ENCODE data around the gene NPB.
A peak's percentile ranks its signal among the peaks of the same experiment; 100 is the strongest.

The NPB gene

DNA sequence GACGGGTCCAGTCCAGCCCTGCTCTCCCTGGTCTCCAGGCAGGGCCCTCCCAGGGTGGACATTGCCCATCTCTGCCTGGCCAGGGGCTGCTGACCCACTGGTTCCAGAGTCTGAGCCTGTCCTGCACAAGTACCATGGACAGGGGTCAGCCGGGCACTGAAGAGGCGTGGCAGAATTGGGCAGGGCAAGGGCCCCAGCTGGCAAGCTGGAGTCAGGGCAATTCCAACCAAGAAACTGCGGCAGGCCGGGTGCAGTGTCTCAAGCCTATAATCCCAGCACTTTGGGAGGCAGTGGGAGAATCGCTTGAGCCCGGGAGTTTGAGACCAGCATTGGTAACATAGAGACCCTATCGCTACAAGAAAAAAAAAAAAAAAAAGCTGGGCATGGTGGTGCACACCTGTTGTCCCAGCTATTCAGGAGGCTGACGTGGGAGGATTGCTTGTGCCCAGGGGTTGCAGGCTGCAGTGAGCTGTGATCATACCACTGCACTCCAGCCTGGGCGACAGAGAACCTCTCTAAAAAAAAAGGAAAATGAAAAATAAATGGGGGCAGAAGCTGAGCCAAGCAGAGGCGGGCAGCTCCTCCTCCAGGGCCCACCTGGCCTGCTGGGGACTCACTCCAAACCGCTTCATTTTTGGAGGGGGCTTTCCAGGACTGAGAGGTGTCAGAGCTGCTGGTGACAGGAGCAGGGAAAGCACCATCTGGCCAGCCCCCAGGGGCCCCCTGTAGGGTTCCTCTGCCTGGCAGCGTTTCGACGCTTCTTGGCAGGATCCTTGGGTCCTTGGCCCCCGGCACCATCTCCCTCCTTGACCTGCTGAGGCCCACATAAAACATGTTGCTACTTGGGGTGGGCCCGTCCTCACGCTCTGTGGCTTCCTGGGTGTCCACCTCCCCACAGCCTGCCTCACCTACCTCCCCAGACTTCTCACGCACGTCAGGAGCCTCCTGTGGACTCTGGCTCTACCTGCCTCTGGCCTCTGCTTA lies 28.4 kb downstream of the NPB start (continued):
- TF ChIP-seq BCL11B (tag by site-specific recombination; IDR thresholded peaks at IDR 0.05; ENCODE audit: low read depth) = no peak
- TF ChIP-seq ZBTB1 (tag by site-specific recombination; IDR thresholded peaks at IDR 0.05) = no peak
- TF ChIP-seq ZNF354C (tag by site-specific recombination; IDR thresholded peaks at IDR 0.05; ENCODE audit: borderline replicate concordance, low read depth) = no peak
- TF ChIP-seq ZNF561 (tag by site-specific recombination; IDR thresholded peaks at IDR 0.05; ENCODE audit: borderline replicate concordance) = no peak
- TF ChIP-seq ZNF16 (tag by site-specific recombination; IDR thresholded peaks at IDR 0.05; ENCODE audit: low read depth) = no peak
- TF ChIP-seq GLIS1 (tag by site-specific recombination; IDR thresholded peaks at IDR 0.05) = peak; percentile 96
- TF ChIP-seq ZNF404 (tag by site-specific recombination; IDR thresholded peaks at IDR 0.05) = no peak
- TF ChIP-seq ZIC2 (tag by site-specific recombination; IDR thresholded peaks at IDR 0.05) = peak; percentile 72
- no peak for TF ChIP-seq ZNF223 (tag by site-specific recombination; IDR thresholded peaks at IDR 0.05)
- no peak for TF ChIP-seq CTCF (tag by site-specific recombination; IDR thresholded peaks at IDR 0.05)
- no peak for TF ChIP-seq ZNF776 (tag by site-specific recombination; IDR thresholded peaks at IDR 0.05; ENCODE audit: borderline replicate concordance)
- TF ChIP-seq SP7 (tag by site-specific recombination; IDR thresholded peaks at IDR 0.05) = no peak
- TF ChIP-seq, protein P1, sequence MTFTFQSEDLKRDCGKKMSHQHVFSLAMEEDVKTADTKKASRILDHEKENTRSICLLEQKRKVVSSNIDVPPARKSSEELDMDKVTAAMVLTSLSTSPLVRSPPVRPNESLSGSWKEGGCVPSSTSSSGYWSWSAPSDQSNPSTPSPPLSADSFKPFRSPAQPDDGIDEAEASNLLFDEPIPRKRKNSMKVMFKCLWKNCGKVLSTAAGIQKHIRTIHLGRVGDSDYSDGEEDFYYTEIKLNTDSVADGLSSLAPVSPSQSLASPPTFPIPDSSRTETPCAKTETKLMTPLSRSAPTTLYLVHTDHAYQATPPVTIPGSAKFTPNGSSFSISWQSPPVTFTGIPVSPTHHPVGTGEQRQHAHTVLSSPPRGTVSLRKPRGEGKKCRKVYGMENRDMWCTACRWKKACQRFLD (tag by site-specific recombination; IDR thresholded peaks at IDR 0.05) = no peak
- no peak for TF ChIP-seq ZNF701 (tag by site-specific recombination; IDR thresholded peaks at IDR 0.05)
- no peak for TF ChIP-seq ZNF157 (tag by site-specific recombination; IDR thresholded peaks at IDR 0.05)
- TF ChIP-seq TCF7L2 (IDR thresholded peaks at IDR 0.05; ENCODE audit: borderline replicate concordance, low read depth, low read length) = no peak
- TF ChIP-seq ZNF473 (tag by site-specific recombination; IDR thresholded peaks at IDR 0.05) = no peak
- TF ChIP-seq ZNF214 (tag by site-specific recombination; IDR thresholded peaks at IDR 0.05; ENCODE audit: borderline replicate concordance) = no peak
- peak; percentile 64 for TF ChIP-seq GLIS2 (tag by site-specific recombination; IDR thresholded peaks at IDR 0.05)
- peak; percentile 56; the same call in 1 of the 2 replicates for TF ChIP-seq SCRT1 (tag by site-specific recombination; IDR thresholded peaks at IDR 0.05; ENCODE audit: borderline replicate concordance)
- TF ChIP-seq, protein P2, sequence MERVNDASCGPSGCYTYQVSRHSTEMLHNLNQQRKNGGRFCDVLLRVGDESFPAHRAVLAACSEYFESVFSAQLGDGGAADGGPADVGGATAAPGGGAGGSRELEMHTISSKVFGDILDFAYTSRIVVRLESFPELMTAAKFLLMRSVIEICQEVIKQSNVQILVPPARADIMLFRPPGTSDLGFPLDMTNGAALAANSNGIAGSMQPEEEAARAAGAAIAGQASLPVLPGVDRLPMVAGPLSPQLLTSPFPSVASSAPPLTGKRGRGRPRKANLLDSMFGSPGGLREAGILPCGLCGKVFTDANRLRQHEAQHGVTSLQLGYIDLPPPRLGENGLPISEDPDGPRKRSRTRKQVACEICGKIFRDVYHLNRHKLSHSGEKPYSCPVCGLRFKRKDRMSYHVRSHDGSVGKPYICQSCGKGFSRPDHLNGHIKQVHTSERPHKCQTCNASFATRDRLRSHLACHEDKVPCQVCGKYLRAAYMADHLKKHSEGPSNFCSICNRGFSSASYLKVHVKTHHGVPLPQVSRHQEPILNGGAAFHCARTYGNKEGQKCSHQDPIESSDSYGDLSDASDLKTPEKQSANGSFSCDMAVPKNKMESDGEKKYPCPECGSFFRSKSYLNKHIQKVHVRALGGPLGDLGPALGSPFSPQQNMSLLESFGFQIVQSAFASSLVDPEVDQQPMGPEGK (tag by site-specific recombination; IDR thresholded peaks at IDR 0.05) = peak; percentile 36; the same call in 1 of the 2 replicates
- TF ChIP-seq HOXD13 (CRISPR knock-in tag; IDR thresholded peaks at IDR 0.05; ENCODE audit: borderline replicate concordance) = no peak
- TF ChIP-seq ZNF677 (tag by site-specific recombination; IDR thresholded peaks at IDR 0.05) = no peak
- TF ChIP-seq ZNF792 (tag by site-specific recombination; IDR thresholded peaks at IDR 0.05) = no peak
- TF ChIP-seq, protein P3, sequence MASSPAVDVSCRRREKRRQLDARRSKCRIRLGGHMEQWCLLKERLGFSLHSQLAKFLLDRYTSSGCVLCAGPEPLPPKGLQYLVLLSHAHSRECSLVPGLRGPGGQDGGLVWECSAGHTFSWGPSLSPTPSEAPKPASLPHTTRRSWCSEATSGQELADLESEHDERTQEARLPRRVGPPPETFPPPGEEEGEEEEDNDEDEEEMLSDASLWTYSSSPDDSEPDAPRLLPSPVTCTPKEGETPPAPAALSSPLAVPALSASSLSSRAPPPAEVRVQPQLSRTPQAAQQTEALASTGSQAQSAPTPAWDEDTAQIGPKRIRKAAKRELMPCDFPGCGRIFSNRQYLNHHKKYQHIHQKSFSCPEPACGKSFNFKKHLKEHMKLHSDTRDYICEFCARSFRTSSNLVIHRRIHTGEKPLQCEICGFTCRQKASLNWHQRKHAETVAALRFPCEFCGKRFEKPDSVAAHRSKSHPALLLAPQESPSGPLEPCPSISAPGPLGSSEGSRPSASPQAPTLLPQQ (tag by site-specific recombination; IDR thresholded peaks at IDR 0.05) = no peak
- no peak for TF ChIP-seq ZNF747 (tag by site-specific recombination; IDR thresholded peaks at IDR 0.05)
- no peak for TF ChIP-seq ZNF610 (tag by site-specific recombination; IDR thresholded peaks at IDR 0.05; ENCODE audit: borderline replicate concordance)
- TF ChIP-seq, protein P4, sequence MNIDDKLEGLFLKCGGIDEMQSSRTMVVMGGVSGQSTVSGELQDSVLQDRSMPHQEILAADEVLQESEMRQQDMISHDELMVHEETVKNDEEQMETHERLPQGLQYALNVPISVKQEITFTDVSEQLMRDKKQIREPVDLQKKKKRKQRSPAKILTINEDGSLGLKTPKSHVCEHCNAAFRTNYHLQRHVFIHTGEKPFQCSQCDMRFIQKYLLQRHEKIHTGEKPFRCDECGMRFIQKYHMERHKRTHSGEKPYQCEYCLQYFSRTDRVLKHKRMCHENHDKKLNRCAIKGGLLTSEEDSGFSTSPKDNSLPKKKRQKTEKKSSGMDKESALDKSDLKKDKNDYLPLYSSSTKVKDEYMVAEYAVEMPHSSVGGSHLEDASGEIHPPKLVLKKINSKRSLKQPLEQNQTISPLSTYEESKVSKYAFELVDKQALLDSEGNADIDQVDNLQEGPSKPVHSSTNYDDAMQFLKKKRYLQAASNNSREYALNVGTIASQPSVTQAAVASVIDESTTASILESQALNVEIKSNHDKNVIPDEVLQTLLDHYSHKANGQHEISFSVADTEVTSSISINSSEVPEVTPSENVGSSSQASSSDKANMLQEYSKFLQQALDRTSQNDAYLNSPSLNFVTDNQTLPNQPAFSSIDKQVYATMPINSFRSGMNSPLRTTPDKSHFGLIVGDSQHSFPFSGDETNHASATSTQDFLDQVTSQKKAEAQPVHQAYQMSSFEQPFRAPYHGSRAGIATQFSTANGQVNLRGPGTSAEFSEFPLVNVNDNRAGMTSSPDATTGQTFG (tag by site-specific recombination; IDR thresholded peaks at IDR 0.05; ENCODE audit: borderline replicate concordance) = no peak
- TF ChIP-seq ZNF391 (tag by site-specific recombination; IDR thresholded peaks at IDR 0.05; ENCODE audit: borderline replicate concordance, low read depth) = no peak
